NT2/D1 (cell line): ENCODE measurements around the gene DMGDH.

Source experiments
- DNase-seq: peaks from one replicate; pipeline ENCODE4 v3.0.0-alpha.2; 2011; ENCODE audit warnings: low read depth, low spot score
- H3K27me3 ChIP-seq: 2 replicates; pipeline ENCODE4 v1.6.0; 2011; ENCODE audit warnings: mild to moderate bottlenecking; ENCODE audit not compliant: insufficient read length, insufficient read depth
- H3K36me3 ChIP-seq: 2 replicates; pipeline ENCODE4 v1.6.1; 2011; ENCODE audit warnings: mild to moderate bottlenecking, low read length, mixed read lengths; ENCODE audit not compliant: insufficient read depth, insufficient read length
- H3K4me1 ChIP-seq: 2 replicates; pipeline ENCODE4 v1.5.1; 2011; ENCODE audit not compliant: insufficient read depth, insufficient read length
- H3K4me3 ChIP-seq: 2 replicates; pipeline ENCODE4 v1.5.1; 2011; ENCODE audit warnings: low read depth; ENCODE audit not compliant: insufficient read length
- H3K9ac ChIP-seq: 2 replicates; pipeline ENCODE4 v1.6.0; 2011; ENCODE audit warnings: low read depth; ENCODE audit not compliant: insufficient read length
- H3K9me3 ChIP-seq: 2 replicates; pipeline ENCODE4 v1.5.1; 2011; ENCODE audit warnings: mild to moderate bottlenecking, low read length; ENCODE audit not compliant: insufficient read depth
- SUZ12 ChIP-seq: IDR thresholded peaks from 2 replicates; pipeline ENCODE4 v1.6.1; 2011; ENCODE audit not compliant: insufficient read length, insufficient read depth; ENCODE audit errors: extremely low read depth
- YY1 ChIP-seq: IDR thresholded peaks from 2 replicates; pipeline ENCODE4 v1.6.1; 2011; ENCODE audit not compliant: insufficient read length, insufficient read depth
- ZNF274 ChIP-seq: IDR thresholded peaks from 2 replicates; pipeline ENCODE4 v1.6.1; 2011; ENCODE audit warnings: mild to moderate bottlenecking, low read depth, low read length

The DMGDH gene

GRCh38 chr5:79107020-79107796 lies 37.7 kb upstream of the DMGDH start:
- TF ChIP-seq ZNF274 (no peak), SUZ12 (no peak), YY1 (no peak)
- H3K4me3 ChIP-seq, result no peak overlapping the region
- no peak for DNase-seq
- no peak overlapping the region for H3K9ac ChIP-seq
- no peaks in the 10 kb centered on the region for H3K36me3 ChIP-seq
- H3K27me3 ChIP-seq, result peaks cover 18% of the 10 kb centered on the region
- no peaks in the 10 kb centered on the region for H3K4me1 ChIP-seq
- no peaks in the 10 kb centered on the region for H3K9me3 ChIP-seq

- Histone ChIP-seq H3K4me3 (no peak overlapping the region), H3K9ac (no peak overlapping the region), H3K36me3 (no peaks in the 10 kb centered on the region), H3K27me3 (peaks cover 4% of the 10 kb centered on the region), H3K9me3 (peaks cover 6% of the 10 kb centered on the region; the same call in 1 of the 2 replicates), H3K4me1 (no peaks in the 10 kb centered on the region)
- DNase-seq, result no peak
- TF ChIP-seq SUZ12, result no peak
- TF ChIP-seq YY1, result no peak
- TF ChIP-seq ZNF274, result no peak
Observed at GRCh38 chr5:79105868-79106267, 36.4 kb upstream of the DMGDH start.

DNA sequence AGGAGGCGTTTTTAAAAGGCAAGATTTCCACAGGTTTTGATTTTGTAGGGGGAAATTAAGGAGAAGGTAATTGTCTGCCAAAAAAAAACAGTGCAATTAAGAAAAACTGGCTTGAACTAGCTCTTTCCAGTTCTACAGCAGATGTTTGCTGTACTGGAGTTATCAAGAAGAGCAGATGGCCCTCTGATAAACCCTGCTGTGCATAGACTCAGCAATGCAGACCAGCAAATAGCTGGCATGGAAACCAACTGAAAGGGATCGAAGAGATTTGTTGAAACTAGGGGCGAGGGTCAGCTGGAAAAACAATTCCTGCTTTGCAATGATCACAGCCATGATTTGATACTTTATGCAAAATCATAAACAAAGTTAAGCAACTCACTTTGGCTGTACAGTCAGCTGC lies 24.3 kb upstream of the DMGDH start:
- Histone ChIP-seq H3K4me1 (no peaks in the 10 kb centered on the region), H3K9ac (no peak overlapping the region), H3K27me3 (no peaks in the 10 kb centered on the region), H3K9me3 (no peaks in the 10 kb centered on the region), H3K36me3 (no peaks in the 10 kb centered on the region), H3K4me3 (no peak overlapping the region)
- DNase-seq, result no peak
- TF ChIP-seq ZNF274 (no peak), SUZ12 (no peak), YY1 (no peak)

- no peak for DNase-seq
- Histone ChIP-seq H3K4me3 (no peak overlapping the region), H3K9me3 (no peaks in the 10 kb centered on the region), H3K9ac (no peak overlapping the region), H3K27me3 (no peaks in the 10 kb centered on the region), H3K4me1 (no peaks in the 10 kb centered on the region), H3K36me3 (no peaks in the 10 kb centered on the region)
- no peak for TF ChIP-seq ZNF274
- no peak for TF ChIP-seq SUZ12
Observed at GRCh38 chr5:79091064-79091463, 21.6 kb upstream of the DMGDH start.

DNA sequence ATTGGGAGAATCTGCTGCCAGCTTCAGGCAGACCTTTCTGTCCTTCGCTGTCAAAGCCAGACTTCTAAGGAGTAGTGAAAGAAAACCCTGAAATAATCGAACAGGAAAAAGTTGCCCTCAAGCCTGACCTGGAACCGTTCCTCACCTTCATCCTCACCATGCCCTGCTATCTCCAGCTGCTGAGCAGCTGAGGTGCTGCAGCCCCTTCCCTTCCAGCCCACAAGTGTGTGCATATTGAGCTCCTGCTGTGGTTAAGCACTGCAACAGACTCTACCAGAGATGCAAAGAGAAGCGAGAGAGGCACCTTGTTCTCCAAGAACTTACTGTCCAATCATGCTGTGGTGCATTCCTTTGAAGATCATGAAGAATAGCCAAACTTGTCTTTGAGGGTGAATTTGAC lies 19.0 kb upstream of the DMGDH start:
- Histone ChIP-seq H3K36me3 (no peaks in the 10 kb centered on the region), H3K9ac (no peak overlapping the region), H3K4me1 (no peaks in the 10 kb centered on the region), H3K27me3 (no peaks in the 10 kb centered on the region), H3K9me3 (no peaks in the 10 kb centered on the region), H3K4me3 (no peak overlapping the region)
- DNase-seq, result no peak
- TF ChIP-seq SUZ12 (no peak), ZNF274 (no peak), YY1 (no peak)

- TF ChIP-seq ZNF274 (no peak), SUZ12 (no peak), YY1 (no peak)
- H3K9ac ChIP-seq, result no peak overlapping the region
- DNase-seq, result no peak
Observed at GRCh38 chr5:79086116-79086515, 16.6 kb upstream of the DMGDH start.

DNA sequence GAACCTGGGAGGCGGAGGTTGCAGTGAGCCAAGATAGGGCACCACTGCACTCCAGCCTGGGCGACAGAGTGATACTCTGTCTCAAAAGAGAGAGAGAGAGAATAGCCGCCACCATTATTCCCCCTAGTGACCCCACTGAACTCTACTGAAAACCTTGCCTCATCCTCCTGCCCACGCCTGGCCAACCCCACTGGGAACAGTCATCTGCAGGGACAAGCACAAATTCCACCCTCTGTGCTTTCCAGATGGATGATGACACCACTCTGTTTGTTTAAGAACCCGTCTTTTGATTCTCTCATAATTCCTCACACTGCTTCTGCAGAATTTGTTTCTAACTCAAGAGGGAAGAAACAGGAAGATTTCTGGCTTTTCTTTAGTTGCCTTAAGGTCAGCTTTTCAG lies 12.3 kb upstream of the DMGDH start:
- no peaks in the 10 kb centered on the region for H3K27me3 ChIP-seq
- no peaks in the 10 kb centered on the region for H3K36me3 ChIP-seq
- no peak overlapping the region for H3K4me3 ChIP-seq
- H3K9me3 ChIP-seq, result no peaks in the 10 kb centered on the region
- DNase-seq, result no peak
- no peaks in the 10 kb centered on the region for H3K4me1 ChIP-seq
- H3K9ac ChIP-seq, result no peak overlapping the region
- TF ChIP-seq SUZ12 (no peak), YY1 (no peak), ZNF274 (no peak)

More at GRCh38 chr5:79086116-79086515, 16.6 kb upstream of the DMGDH start:
- no peaks in the 10 kb centered on the region for H3K9me3 ChIP-seq
- H3K27me3 ChIP-seq, result no peaks in the 10 kb centered on the region
- no peak overlapping the region for H3K4me3 ChIP-seq
- no peaks in the 10 kb centered on the region for H3K4me1 ChIP-seq
- no peaks in the 10 kb centered on the region for H3K36me3 ChIP-seq
